ENCODE measurements around the gene BCAS3.

DNA sequence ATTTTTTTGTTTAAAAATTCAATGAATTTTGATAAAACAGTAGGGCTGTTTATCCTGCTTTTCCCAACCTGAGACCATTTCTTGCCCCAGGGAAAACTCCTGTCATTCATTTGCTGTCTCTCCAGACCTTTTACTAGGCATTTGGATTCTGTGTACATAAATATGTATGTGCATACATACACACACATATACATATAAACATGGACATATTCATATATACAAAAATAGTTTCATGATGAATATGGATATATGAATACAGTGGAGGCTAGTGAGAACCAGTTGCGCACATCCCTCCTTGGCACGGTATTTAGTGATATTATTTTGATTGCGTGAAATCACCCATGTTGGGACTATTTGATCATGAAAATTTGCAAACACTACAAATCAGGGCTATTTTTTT, 269.9 kb downstream of the BCAS3 start:
- TF ChIP-seq, protein P1, sequence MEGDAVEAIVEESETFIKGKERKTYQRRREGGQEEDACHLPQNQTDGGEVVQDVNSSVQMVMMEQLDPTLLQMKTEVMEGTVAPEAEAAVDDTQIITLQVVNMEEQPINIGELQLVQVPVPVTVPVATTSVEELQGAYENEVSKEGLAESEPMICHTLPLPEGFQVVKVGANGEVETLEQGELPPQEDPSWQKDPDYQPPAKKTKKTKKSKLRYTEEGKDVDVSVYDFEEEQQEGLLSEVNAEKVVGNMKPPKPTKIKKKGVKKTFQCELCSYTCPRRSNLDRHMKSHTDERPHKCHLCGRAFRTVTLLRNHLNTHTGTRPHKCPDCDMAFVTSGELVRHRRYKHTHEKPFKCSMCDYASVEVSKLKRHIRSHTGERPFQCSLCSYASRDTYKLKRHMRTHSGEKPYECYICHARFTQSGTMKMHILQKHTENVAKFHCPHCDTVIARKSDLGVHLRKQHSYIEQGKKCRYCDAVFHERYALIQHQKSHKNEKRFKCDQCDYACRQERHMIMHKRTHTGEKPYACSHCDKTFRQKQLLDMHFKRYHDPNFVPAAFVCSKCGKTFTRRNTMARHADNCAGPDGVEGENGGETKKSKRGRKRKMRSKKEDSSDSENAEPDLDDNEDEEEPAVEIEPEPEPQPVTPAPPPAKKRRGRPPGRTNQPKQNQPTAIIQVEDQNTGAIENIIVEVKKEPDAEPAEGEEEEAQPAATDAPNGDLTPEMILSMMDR (IDR thresholded peaks at IDR 0.05) = no peak
- TF ChIP-seq POLR2A (IDR thresholded peaks at IDR 0.05) = no peak
